Measurements from ENCODE around the gene PTPRT. TPM values are rescaled to one million over a fixed set of nuclear protein-coding genes. Genes with fewer than 3 reads are reported as not detected.
A peak's percentile ranks its signal among the peaks of the same experiment; 100 is the strongest.

The PTPRT gene
- polyA plus RNA-seq, 3 donors: not detected

DNA sequence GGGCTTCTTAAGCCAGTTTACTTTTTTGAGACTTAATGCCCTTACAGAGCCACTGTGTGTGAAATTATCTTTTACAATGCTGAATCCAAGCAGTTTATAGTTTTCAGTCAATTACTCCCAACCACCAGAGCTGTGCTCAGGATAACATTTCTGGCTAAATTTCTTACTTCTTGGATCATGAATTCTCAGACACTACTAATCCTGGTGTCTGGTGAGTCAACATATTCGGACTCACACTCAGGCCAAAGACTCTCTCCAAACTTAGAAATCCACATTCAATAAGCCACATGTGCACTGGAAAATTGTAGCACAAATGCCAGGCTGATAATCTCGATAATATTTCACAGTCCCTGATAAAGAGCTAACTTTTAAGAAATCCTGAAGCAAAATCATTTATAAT lies 49.0 kb downstream of the PTPRT start:
- Mint-ChIP-seq H3K27me3 (ENCODE audit: low read depth in 3 of 3) (peaks cover 0 to 3% (median 2%) of the 10 kb centered on the region in 3 donors), H3K4me3 (no peak overlapping the region), H3K9me3 (no peaks in the 10 kb centered on the region), H3K4me1 (no peaks in the 10 kb centered on the region), H3K36me3 (no peaks in the 10 kb centered on the region), H3K27ac (no peak overlapping the region)
- no peaks in the 10 kb centered on the region for H3K36me3 ChIP-seq (replicated peaks in 1 of 2; ENCODE audit: control insufficient read depth in 1 of 2, insufficient read depth in 2 of 2, low read length in 2 of 2)
- no peaks in the 10 kb centered on the region for H4K20me1 ChIP-seq (ENCODE audit: insufficient read depth, low read length)
- 90% methylated on average over 2 of the region's 2 CpGs for WGBS (ENCODE audit: insufficient coverage)
- H3K9ac ChIP-seq (ENCODE audit: insufficient read depth, low read length, poor library complexity, severe bottlenecking): no peak overlapping the region
- no peaks in the 10 kb centered on the region for H3K79me2 ChIP-seq (ENCODE audit: insufficient read depth, low read length)
- no peak for TF ChIP-seq CTCF (IDR thresholded peaks at IDR 0.05)
- intact Hi-C loops (cut with micrococcal nuclease): no loop called here
- no peak overlapping the region for H3K4me2 ChIP-seq (replicated peaks; ENCODE audit: extremely low read depth, low read length, poor library complexity, severe bottlenecking)
- H3K4me1 ChIP-seq (ENCODE audit: control insufficient read depth in 1 of 2, insufficient read depth in 2 of 2, low read length in 2 of 2): no peaks in the 10 kb centered on the region
- H3K27ac ChIP-seq (ENCODE audit: low read depth in 1 of 2, low read length in 2 of 2): no peak overlapping the region
- no peaks in the 10 kb centered on the region for H3K9me3 ChIP-seq (replicated peaks in 1 of 2; ENCODE audit: control insufficient read depth in 1 of 2, insufficient read depth in 1 of 2, low read length in 2 of 2)
- no peaks in the 10 kb centered on the region for H3K27me3 ChIP-seq (ENCODE audit: control insufficient read depth in 2 of 2, insufficient read depth in 2 of 2, low read length in 2 of 2)
- H2AFZ ChIP-seq (ENCODE audit: insufficient read depth, low read depth, low read length, poor library complexity, severe bottlenecking): no peak overlapping the region
- DNase-seq: no peak
- H3K4me3 ChIP-seq (replicated peaks in 1 of 3; ENCODE audit: low read depth in 2 of 3, low read length in 3 of 3): no peak overlapping the region

DNA sequence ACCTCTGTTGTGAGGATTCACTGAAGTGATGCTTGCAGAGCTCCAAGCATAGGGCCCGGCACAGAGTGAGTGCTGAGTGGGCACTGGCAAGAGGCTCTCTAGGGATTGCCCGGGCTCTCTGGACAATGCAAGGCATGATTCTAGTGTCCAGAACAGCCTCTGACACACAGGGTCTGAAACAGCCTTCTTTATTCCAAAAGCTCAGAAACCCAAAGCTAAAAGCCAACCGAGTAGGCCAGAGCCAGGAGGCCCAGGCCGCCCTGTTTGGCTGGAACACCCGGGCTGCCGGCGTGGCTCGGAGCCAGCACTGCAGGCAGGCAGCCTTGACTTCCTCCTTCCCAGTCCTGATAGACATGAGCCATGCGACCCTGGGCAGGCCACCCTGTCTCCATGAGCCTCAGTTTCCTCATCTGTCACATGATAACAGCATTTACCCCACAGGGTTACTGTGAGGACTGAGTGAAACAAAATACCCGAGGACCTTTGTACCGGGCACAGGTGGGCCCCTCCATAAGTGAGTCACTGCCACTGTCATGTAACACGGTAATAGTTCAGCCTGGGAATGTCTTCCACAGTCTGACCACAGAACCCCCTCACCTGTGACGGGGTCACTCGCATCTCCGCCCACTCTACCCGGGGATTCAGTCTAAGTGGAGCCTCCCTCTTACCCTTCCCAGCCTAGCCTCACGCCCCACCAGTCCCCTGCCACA lies 51.5 kb downstream of the PTPRT start:
- no peak for DNase-seq
- Mint-ChIP-seq H3K36me3 (no peaks in the 10 kb centered on the region), H3K4me3 (no peak overlapping the region), H3K27ac (peak overlapping the region in 1 of 7 donors; percentile 54), H3K9me3 (no peaks in the 10 kb centered on the region), H3K4me1 (no peaks in the 10 kb centered on the region), H3K27me3 (ENCODE audit: low read depth in 3 of 3) (peaks cover 0 to 4% (median 2%) of the 10 kb centered on the region in 3 donors)
- Histone ChIP-seq H3K27ac (ENCODE audit: low read depth in 1 of 2, low read length in 2 of 2) (no peak overlapping the region), H3K79me2 (ENCODE audit: insufficient read depth, low read length) (no peaks in the 10 kb centered on the region), H3K36me3 (replicated peaks in 1 of 2; ENCODE audit: control insufficient read depth in 1 of 2, insufficient read depth in 2 of 2, low read length in 2 of 2) (no peaks in the 10 kb centered on the region), H3K9ac (ENCODE audit: insufficient read depth, low read length, poor library complexity, severe bottlenecking) (no peak overlapping the region), H3K4me1 (ENCODE audit: control insufficient read depth in 1 of 2, insufficient read depth in 2 of 2, low read length in 2 of 2) (no peaks in the 10 kb centered on the region), H2AFZ (ENCODE audit: insufficient read depth, low read depth, low read length, poor library complexity, severe bottlenecking) (no peak overlapping the region), H3K4me3 (replicated peaks in 1 of 3; ENCODE audit: low read depth in 2 of 3, low read length in 3 of 3) (no peak overlapping the region), H3K9me3 (replicated peaks in 1 of 2; ENCODE audit: control insufficient read depth in 1 of 2, insufficient read depth in 1 of 2, low read length in 2 of 2) (no peaks in the 10 kb centered on the region), H3K27me3 (ENCODE audit: control insufficient read depth in 2 of 2, insufficient read depth in 2 of 2, low read length in 2 of 2) (no peaks in the 10 kb centered on the region), H3K4me2 (replicated peaks; ENCODE audit: extremely low read depth, low read length, poor library complexity, severe bottlenecking) (no peak overlapping the region), H4K20me1 (ENCODE audit: insufficient read depth, low read length) (no peaks in the 10 kb centered on the region)
- TF ChIP-seq CTCF (IDR thresholded peaks at IDR 0.05): no peak
- WGBS (ENCODE audit: insufficient coverage): 82% methylated on average over 17 of the region's 17 CpGs
- intact Hi-C loops (cut with micrococcal nuclease): no loop called here

Measured in CD14-positive monocyte (primary cell).